Activated T-cell treated with anti-CD3 and anti-CD28 coated beads, Interleukin-2, amount 50 U/mL, for 1 hour (primary cell): ENCODE measurements around the gene TYMS.
A peak's percentile ranks its signal among the peaks of the same experiment; 100 is the strongest.

Experiments used
- DNase-seq: peaks from one replicate; pipeline ENCODE4 v3.0.0-alpha.2; 2020

The TYMS gene

GRCh38 chr18:657311-658000, at the start of gene TYMS:
Gene TYMS (plus strand): TSS chr18:657653. CDS start chr18:657743, 90 bp downstream.
- DNase-seq = peak; percentile 37

GRCh38 chr18:607930-608329, 49.5 kb upstream of the TYMS start:
- no peak for DNase-seq

- no peak for DNase-seq
Measured at GRCh38 chr18:610214-610928, 47.1 kb upstream of the TYMS start.

GRCh38 chr18:612156-612555, 45.3 kb upstream of the TYMS start:
- no peak for DNase-seq

- no peak for DNase-seq
Measured at GRCh38 chr18:614193-614592, 43.3 kb upstream of the TYMS start.

- no peak for DNase-seq
Measured at GRCh38 chr18:615092-615521, 42.3 kb upstream of the TYMS start.

- no peak for DNase-seq
Measured at GRCh38 chr18:615773-616172, 41.7 kb upstream of the TYMS start.

GRCh38 chr18:616380-616995, 41.0 kb upstream of the TYMS start:
- DNase-seq = no peak

GRCh38 chr18:617970-618504, 39.4 kb upstream of the TYMS start:
- DNase-seq = no peak

GRCh38 chr18:618618-619017, 38.8 kb upstream of the TYMS start:
- no peak for DNase-seq

GRCh38 chr18:621291-622043, 36.0 kb upstream of the TYMS start:
- no peak for DNase-seq

GRCh38 chr18:622289-622688, 35.2 kb upstream of the TYMS start:
- DNase-seq = no peak

GRCh38 chr18:623761-624620, 33.5 kb upstream of the TYMS start:
- DNase-seq = peak; percentile 50

GRCh38 chr18:627231-627630, 30.2 kb upstream of the TYMS start:
- DNase-seq = no peak

GRCh38 chr18:629269-630150, 27.9 kb upstream of the TYMS start:
- DNase-seq = no peak

- no peak for DNase-seq
Measured at GRCh38 chr18:631560-631959, 25.9 kb upstream of the TYMS start.

- DNase-seq = no peak
Measured at GRCh38 chr18:634551-635045, 22.9 kb upstream of the TYMS start.

- DNase-seq = no peak
Measured at GRCh38 chr18:635171-635570, 22.3 kb upstream of the TYMS start.

- DNase-seq = no peak
Measured at GRCh38 chr18:641224-641623, 16.2 kb upstream of the TYMS start.

GRCh38 chr18:644395-645004, 13.0 kb upstream of the TYMS start:
- DNase-seq = no peak
